Ascending aorta (tissue), 2 donors: ENCODE results near the gene SLC45A2. TPM values are rescaled to one million over a fixed set of nuclear protein-coding genes. Genes with fewer than 3 reads are reported as not detected.

Source experiments
- DNase-seq, 2 donors: peaks; one replicate each; pipeline ENCODE4 v3.0.0-alpha.2; 2019; ENCODE audit warnings: low spot score in 2 of 2
- H3K27ac ChIP-seq, 2 donors: fragments of 200-600 bp; sonication (generic); one replicate each; pipeline ENCODE4 v1.5.1; 2016 to 2017; ENCODE audit warnings: mild to moderate bottlenecking in 1 of 2
- H3K27me3 ChIP-seq: fragments of 200-600 bp; sonication (generic); one replicate; pipeline ENCODE4 v1.5.1; 2017
- H3K36me3 ChIP-seq, 2 donors: fragments of 200-600 bp; sonication (generic); one replicate each; pipeline ENCODE4 v1.5.1; 2016
- H3K4me1 ChIP-seq, 2 donors: fragments of 200-600 bp; sonication (generic); one replicate each; pipeline ENCODE4 v1.5.1; 2016 to 2017; ENCODE audit warnings: mild to moderate bottlenecking in 1 of 2
- H3K4me3 ChIP-seq, 2 donors: fragments of 200-600 bp; sonication (generic); one replicate each; pipeline ENCODE4 v1.5.1; 2016 to 2017; ENCODE audit warnings: mild to moderate bottlenecking in 1 of 2
- H3K9me3 ChIP-seq, 2 donors: fragments of 200-600 bp; sonication (generic); one replicate each; pipeline ENCODE4 v1.5.1; 2016
- intact Hi-C: fragments of 100-400 bp; cut with DNase I; formaldehyde crosslinking; loops from one replicate; pipeline ENCODE4 v1.15.1; 2023
- total RNA-seq: library from RNA; depleted of rRNA; stranded (reverse); fragments of >200 nt; gene quantifications from one replicate; pipeline ENCODE4 v1.1.0, GENCODE V29; 2016
- TF ChIP-seq, protein P1 (sequence below), 3 experiments: fragments of 200-600 bp in 2 of 3; fragments of 450-650 bp in 1 of 3; sonication (generic) in 2 of 3; IDR thresholded peaks; one replicate each; pipeline ENCODE4 v1.5.1; 2016 to 2019; ENCODE audit warnings: antibody characterized with exemption in 3 of 3, mild to moderate bottlenecking in 1 of 3, moderate library complexity in 1 of 3

SLC45A2 gene
- total RNA-seq, 1 donor from 2014 or later, result not detected

DNA sequence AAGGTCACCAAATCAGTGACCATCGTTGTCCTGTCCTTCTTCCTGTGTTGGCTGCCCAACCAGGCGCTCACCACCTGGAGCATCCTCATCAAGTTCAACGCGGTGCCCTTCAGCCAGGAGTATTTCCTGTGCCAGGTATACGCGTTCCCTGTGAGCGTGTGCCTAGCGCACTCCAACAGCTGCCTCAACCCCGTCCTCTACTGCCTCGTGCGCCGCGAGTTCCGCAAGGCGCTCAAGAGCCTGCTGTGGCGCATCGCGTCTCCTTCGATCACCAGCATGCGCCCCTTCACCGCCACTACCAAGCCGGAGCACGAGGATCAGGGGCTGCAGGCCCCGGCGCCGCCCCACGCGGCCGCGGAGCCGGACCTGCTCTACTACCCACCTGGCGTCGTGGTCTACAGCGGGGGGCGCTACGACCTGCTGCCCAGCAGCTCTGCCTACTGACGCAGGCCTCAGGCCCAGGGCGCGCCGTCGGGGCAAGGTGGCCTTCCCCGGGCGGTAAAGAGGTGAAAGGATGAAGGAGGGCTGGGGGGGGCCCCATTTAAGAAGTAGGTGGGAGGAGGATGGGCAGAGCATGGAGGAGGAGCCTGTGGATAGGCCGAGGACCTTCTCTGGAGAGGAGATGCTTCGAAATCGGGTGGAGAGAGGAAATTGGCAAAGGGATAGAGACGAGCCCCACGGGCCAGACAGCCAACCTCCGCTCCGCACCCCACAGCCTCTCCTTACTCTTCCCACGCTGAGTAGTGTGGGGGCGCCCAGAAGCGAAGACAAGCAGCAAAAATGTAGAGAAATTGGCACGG is 46.6 kb downstream of the SLC45A2 start:
- Histone ChIP-seq H3K4me3 (peak overlapping the region in 1 of 2 donors; percentile 48), H3K9me3 (no peaks in the 10 kb centered on the region), H3K4me1 (peaks cover 0 to 4% of the 10 kb centered on the region in 2 donors), H3K27ac (no peak overlapping the region), H3K27me3 (peaks cover 17% of the 10 kb centered on the region), H3K36me3 (no peaks in the 10 kb centered on the region)
- no peak for DNase-seq
- intact Hi-C loops, result loop anchor here (10.0 kb wide), 1 partner anchor 503 kb away; no protein-coding TSS in a partner anchor
- TF ChIP-seq, protein P1, sequence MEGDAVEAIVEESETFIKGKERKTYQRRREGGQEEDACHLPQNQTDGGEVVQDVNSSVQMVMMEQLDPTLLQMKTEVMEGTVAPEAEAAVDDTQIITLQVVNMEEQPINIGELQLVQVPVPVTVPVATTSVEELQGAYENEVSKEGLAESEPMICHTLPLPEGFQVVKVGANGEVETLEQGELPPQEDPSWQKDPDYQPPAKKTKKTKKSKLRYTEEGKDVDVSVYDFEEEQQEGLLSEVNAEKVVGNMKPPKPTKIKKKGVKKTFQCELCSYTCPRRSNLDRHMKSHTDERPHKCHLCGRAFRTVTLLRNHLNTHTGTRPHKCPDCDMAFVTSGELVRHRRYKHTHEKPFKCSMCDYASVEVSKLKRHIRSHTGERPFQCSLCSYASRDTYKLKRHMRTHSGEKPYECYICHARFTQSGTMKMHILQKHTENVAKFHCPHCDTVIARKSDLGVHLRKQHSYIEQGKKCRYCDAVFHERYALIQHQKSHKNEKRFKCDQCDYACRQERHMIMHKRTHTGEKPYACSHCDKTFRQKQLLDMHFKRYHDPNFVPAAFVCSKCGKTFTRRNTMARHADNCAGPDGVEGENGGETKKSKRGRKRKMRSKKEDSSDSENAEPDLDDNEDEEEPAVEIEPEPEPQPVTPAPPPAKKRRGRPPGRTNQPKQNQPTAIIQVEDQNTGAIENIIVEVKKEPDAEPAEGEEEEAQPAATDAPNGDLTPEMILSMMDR (IDR thresholded peaks at IDR 0.05), result no peak

- Histone ChIP-seq H3K27ac (no peak overlapping the region), H3K36me3 (no peaks in the 10 kb centered on the region), H3K4me3 (peak overlapping the region; percentile 29 to 48), H3K27me3 (peaks cover 17% of the 10 kb centered on the region), H3K4me1 (peaks cover 0 to 4% of the 10 kb centered on the region in 2 donors), H3K9me3 (no peaks in the 10 kb centered on the region)
- intact Hi-C loops, result loop anchor here (10.0 kb wide), 1 partner anchor 502 kb away; no protein-coding TSS in a partner anchor
- TF ChIP-seq, protein P1 (IDR thresholded peaks at IDR 0.05), result no peak
- no peak for DNase-seq
These were observed 47.3 kb downstream of the SLC45A2 start for GRCh38 chr5:33937017-33937706.

- peaks cover 17% of the 10 kb centered on the region for H3K27me3 ChIP-seq
- peaks cover 0 to 4% of the 10 kb centered on the region in 2 donors for H3K4me1 ChIP-seq
- DNase-seq, result no peak
- H3K27ac ChIP-seq, result no peak within 1 kb of the TSS
- H3K9me3 ChIP-seq, result no peaks in the 10 kb centered on the region
- no peaks in the 10 kb centered on the region for H3K36me3 ChIP-seq
- intact Hi-C loops, result loop anchor here (10.0 kb wide), 1 partner anchor 502 kb away; no protein-coding TSS in a partner anchor
- TF ChIP-seq, protein P1 (IDR thresholded peaks at IDR 0.05), result no peak
- H3K4me3 ChIP-seq, result peak within 1 kb of the TSS; percentile 29 to 48
These were observed 48.0 kb downstream of the SLC45A2 start, which contains the start of gene RXFP3 for GRCh38 chr5:33936381-33937016. Gene RXFP3 (plus strand): TSS chr5:33936386. CDS start chr5:33936741, 355 bp downstream.

- no peak overlapping the region for H3K27ac ChIP-seq
- peaks cover 17% of the 10 kb centered on the region for H3K27me3 ChIP-seq
- peaks cover 0 to 4% of the 10 kb centered on the region in 2 donors for H3K4me1 ChIP-seq
- peak in 1 of 2 donors; percentile 69 for DNase-seq
- H3K4me3 ChIP-seq, result peak overlapping the region; percentile 29 to 48
- intact Hi-C loops, result loop anchor here (10.0 kb wide), 1 partner anchor 501 kb away; no protein-coding TSS in a partner anchor
- TF ChIP-seq, protein P1 (IDR thresholded peaks at IDR 0.05), result peak in 2 of 3 experiments; percentile 7 to 26
- H3K9me3 ChIP-seq, result no peaks in the 10 kb centered on the region
- no peaks in the 10 kb centered on the region for H3K36me3 ChIP-seq
These were observed 48.5 kb downstream of the SLC45A2 start for GRCh38 chr5:33936004-33936380.

GRCh38 chr5:33934176-33934575 is 50.3 kb downstream of the SLC45A2 start:
- no peak for DNase-seq
- TF ChIP-seq, protein P1 (IDR thresholded peaks at IDR 0.05), result no peak
- H3K9me3 ChIP-seq, result no peaks in the 10 kb centered on the region
- H3K36me3 ChIP-seq, result no peaks in the 10 kb centered on the region
- H3K27me3 ChIP-seq, result peaks cover 17% of the 10 kb centered on the region
- no peak overlapping the region for H3K27ac ChIP-seq
- no peak overlapping the region for H3K4me3 ChIP-seq
- peaks cover 0 to 4% of the 10 kb centered on the region in 2 donors for H3K4me1 ChIP-seq
- intact Hi-C loops, result loop anchor here (10.0 kb wide), 1 partner anchor 499 kb away; no protein-coding TSS in a partner anchor
